ENCODE measurements around the gene MTFMT. TPM values are rescaled to one million over a fixed set of nuclear protein-coding genes. Genes with fewer than 3 reads are reported as not detected.
"Not testable (repeated sequence)": the region's sequence is repeated elsewhere in the genome, so short reads cannot be mapped to it uniquely, and the experiment has no call there.

The MTFMT gene
- total and polyA plus RNA-seq, 2 donors (not counting 1 experiment from before 2014, with no cell fraction given): 16.6 to 17.0 TPM

- TF ChIP-seq CTCF (conservative IDR thresholded peaks at IDR 0.05 in 1 of 2, IDR thresholded peaks at IDR 0.05 in 1 of 2; ENCODE audit: low read depth in 1 of 2, low read length in 2 of 2): no peak
- TF ChIP-seq EZH2 (IDR thresholded peaks at IDR 0.05; ENCODE audit: low read length, missing control alignments): no peak
- no peaks in the 10 kb centered on the region for H3K36me3 ChIP-seq (ENCODE audit: control insufficient read depth, insufficient read depth, low read length)
- H2AFZ ChIP-seq (ENCODE audit: low read length): no peak overlapping the region
- no peaks in the 10 kb centered on the region for H3K79me2 ChIP-seq (ENCODE audit: control insufficient read depth, insufficient read depth, low read length)
- peaks cover 24% of the 10 kb centered on the region for H3K4me1 ChIP-seq (ENCODE audit: control insufficient read depth, extremely low read depth, insufficient read depth, low read length)
- no peaks in the 10 kb centered on the region for H4K20me1 ChIP-seq (ENCODE audit: control insufficient read depth, extremely low read depth, insufficient read depth, low read length)
- H3K27me3 ChIP-seq (ENCODE audit: control insufficient read depth, insufficient read depth, low read length): no peaks in the 10 kb centered on the region
- no peak overlapping the region for H3K4me2 ChIP-seq (ENCODE audit: extremely low read depth, insufficient read depth, low read length)
- H3K9me3 ChIP-seq (ENCODE audit: control insufficient read depth, insufficient read depth, low read depth, low read length): no peaks in the 10 kb centered on the region
- no peak overlapping the region for H3K9ac ChIP-seq (ENCODE audit: insufficient read depth, low read length)
- H3K4me3 ChIP-seq (replicated peaks in 1 of 4; ENCODE audit: control extremely low read depth in 1 of 4, insufficient read depth in 1 of 4, low read depth in 3 of 4, low read length in 4 of 4): peak overlapping the region in 2 of 4 experiments; percentile 22 to 35
- peak overlapping the region; percentile 13 for H3K27ac ChIP-seq (ENCODE audit: insufficient read depth, low read length)
- DNase-seq (ENCODE audit: low read depth in 2 of 2): peak; percentile 79 to 92
Measured at GRCh38 chr15:65049418-65049840, 20.0 kb upstream of the MTFMT start.

GRCh38 chr15:65048241-65048640 is 18.8 kb upstream of the MTFMT start:
- no peak overlapping the region for H2AFZ ChIP-seq (ENCODE audit: low read length)
- no peaks in the 10 kb centered on the region for H3K79me2 ChIP-seq (ENCODE audit: control insufficient read depth, insufficient read depth, low read length)
- no peaks in the 10 kb centered on the region for H4K20me1 ChIP-seq (ENCODE audit: control insufficient read depth, extremely low read depth, insufficient read depth, low read length)
- no peaks in the 10 kb centered on the region for H3K9me3 ChIP-seq (ENCODE audit: control insufficient read depth, insufficient read depth, low read depth, low read length)
- H3K27me3 ChIP-seq (ENCODE audit: control insufficient read depth, insufficient read depth, low read length): no peaks in the 10 kb centered on the region
- TF ChIP-seq EZH2 (IDR thresholded peaks at IDR 0.05; ENCODE audit: low read length, missing control alignments) (no peak), CTCF (conservative IDR thresholded peaks at IDR 0.05 in 1 of 2, IDR thresholded peaks at IDR 0.05 in 1 of 2; ENCODE audit: low read depth in 1 of 2, low read length in 2 of 2) (no peak)
- DNase-seq (ENCODE audit: low read depth in 2 of 2): peak in 1 of 2 donors; percentile 42
- H3K4me3 ChIP-seq (replicated peaks in 1 of 4; ENCODE audit: control extremely low read depth in 1 of 4, insufficient read depth in 1 of 4, low read depth in 3 of 4, low read length in 4 of 4): no peak overlapping the region
- H3K36me3 ChIP-seq (ENCODE audit: control insufficient read depth, insufficient read depth, low read length): no peaks in the 10 kb centered on the region
- H3K4me2 ChIP-seq (ENCODE audit: extremely low read depth, insufficient read depth, low read length): no peak overlapping the region
- peaks cover 31% of the 10 kb centered on the region for H3K4me1 ChIP-seq (ENCODE audit: control insufficient read depth, extremely low read depth, insufficient read depth, low read length)
- no peak overlapping the region for H3K9ac ChIP-seq (ENCODE audit: insufficient read depth, low read length)
- H3K27ac ChIP-seq (ENCODE audit: insufficient read depth, low read length): no peak overlapping the region

GRCh38 chr15:65044724-65045481 is 15.5 kb upstream of the MTFMT start, which contains the start of gene SLC51B:
Gene SLC51B, plus strand, starts transcription at chr15:65045387. Its CDS starts 4,618 bp downstream, at chr15:65050005.
- H3K4me3 ChIP-seq (replicated peaks in 1 of 4; ENCODE audit: control extremely low read depth in 1 of 4, insufficient read depth in 1 of 4, low read depth in 3 of 4, low read length in 4 of 4): no peak within 1 kb of the TSS
- no peak within 1 kb of the TSS for H2AFZ ChIP-seq (ENCODE audit: low read length)
- H3K4me2 ChIP-seq (ENCODE audit: extremely low read depth, insufficient read depth, low read length): peak within 1 kb of the TSS; percentile 57
- DNase-seq (ENCODE audit: low read depth in 2 of 2): peak in 1 of 2 donors; percentile 81
- no peak for TF ChIP-seq EZH2 (IDR thresholded peaks at IDR 0.05; ENCODE audit: low read length, missing control alignments)
- no peaks in the 10 kb centered on the region for H3K36me3 ChIP-seq (ENCODE audit: control insufficient read depth, insufficient read depth, low read length)
- H3K27ac ChIP-seq (ENCODE audit: insufficient read depth, low read length): peak within 1 kb of the TSS; percentile 38
- H3K4me1 ChIP-seq (ENCODE audit: control insufficient read depth, extremely low read depth, insufficient read depth, low read length): peaks cover 28% of the 10 kb centered on the region
- no peaks in the 10 kb centered on the region for H3K27me3 ChIP-seq (ENCODE audit: control insufficient read depth, insufficient read depth, low read length)
- no peak within 1 kb of the TSS for H3K9ac ChIP-seq (ENCODE audit: insufficient read depth, low read length)
- H4K20me1 ChIP-seq (ENCODE audit: control insufficient read depth, extremely low read depth, insufficient read depth, low read length): no peaks in the 10 kb centered on the region
- H3K9me3 ChIP-seq (ENCODE audit: control insufficient read depth, insufficient read depth, low read depth, low read length): no peaks in the 10 kb centered on the region
- H3K79me2 ChIP-seq (ENCODE audit: control insufficient read depth, insufficient read depth, low read length): no peaks in the 10 kb centered on the region

GRCh38 chr15:65044218-65044617 is 14.8 kb upstream of the MTFMT start:
- H3K27me3 ChIP-seq (ENCODE audit: control insufficient read depth, insufficient read depth, low read length); H4K20me1 ChIP-seq (ENCODE audit: control insufficient read depth, extremely low read depth, insufficient read depth, low read length); H3K79me2 ChIP-seq (ENCODE audit: control insufficient read depth, insufficient read depth, low read length); H3K27ac ChIP-seq (ENCODE audit: insufficient read depth, low read length); H3K36me3 ChIP-seq (ENCODE audit: control insufficient read depth, insufficient read depth, low read length); H3K9me3 ChIP-seq (ENCODE audit: control insufficient read depth, insufficient read depth, low read depth, low read length); H3K4me3 ChIP-seq (replicated peaks in 1 of 4; ENCODE audit: control extremely low read depth in 1 of 4, insufficient read depth in 1 of 4, low read depth in 3 of 4, low read length in 4 of 4); H2AFZ ChIP-seq (ENCODE audit: low read length); H3K9ac ChIP-seq (ENCODE audit: insufficient read depth, low read length): not testable (repeated sequence)
- Histone ChIP-seq H3K4me2 (ENCODE audit: extremely low read depth, insufficient read depth, low read length) (peak overlapping the region; percentile 48), H3K4me1 (ENCODE audit: control insufficient read depth, extremely low read depth, insufficient read depth, low read length) (peaks cover 22% of the 10 kb centered on the region)
- peak; percentile 70 to 75 for DNase-seq (ENCODE audit: low read depth in 2 of 2)

Measured in fibroblast of lung (primary cell).